Measurements from ENCODE around the gene GPBP1.
A peak's percentile ranks its signal among the peaks of the same experiment; 100 is the strongest.
"Not testable (repeated sequence)": the region's sequence is repeated elsewhere in the genome, so short reads cannot be mapped to it uniquely, and the experiment has no call there.

Gene GPBP1

DNA sequence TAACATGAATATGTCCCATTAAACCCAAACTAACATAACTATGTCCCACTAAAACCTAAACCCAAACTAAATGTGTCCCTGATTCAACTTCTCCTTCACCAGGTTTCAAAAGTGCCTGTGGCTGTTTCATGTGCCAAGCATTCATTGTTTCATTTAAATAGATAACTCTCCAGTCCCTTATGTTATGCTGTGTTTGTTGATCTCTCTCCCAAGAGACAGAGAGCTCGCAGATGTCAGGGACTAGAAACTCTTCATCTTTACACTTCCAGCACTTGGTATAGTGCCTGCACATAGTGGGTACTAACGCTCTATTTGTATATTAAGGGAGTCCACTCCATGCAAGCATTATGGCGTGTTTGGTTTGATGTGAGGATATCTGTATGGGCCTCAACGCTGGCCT is 118.0 kb downstream of the GPBP1 start:
- no peak for DNase-seq

DNA sequence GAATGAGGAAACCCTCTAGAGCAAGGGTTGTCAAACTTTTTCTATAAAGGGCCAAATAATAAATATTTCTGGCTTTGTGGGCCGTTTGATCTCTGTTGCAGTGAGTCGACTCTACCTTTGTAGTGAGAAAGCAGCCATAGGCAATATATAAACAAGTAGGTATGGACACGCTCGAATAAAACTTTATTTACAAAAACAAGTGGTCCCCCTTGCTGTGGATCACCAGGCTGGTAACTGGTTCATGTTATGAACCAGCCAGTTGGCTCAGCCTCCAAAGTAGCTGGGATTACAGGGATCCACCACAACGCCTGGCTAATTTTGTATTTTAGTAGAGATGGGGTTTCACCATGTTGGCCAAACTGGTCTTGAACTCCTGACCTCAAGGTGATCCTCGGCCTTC is 118.5 kb downstream of the GPBP1 start:
- no peak for DNase-seq

DNA sequence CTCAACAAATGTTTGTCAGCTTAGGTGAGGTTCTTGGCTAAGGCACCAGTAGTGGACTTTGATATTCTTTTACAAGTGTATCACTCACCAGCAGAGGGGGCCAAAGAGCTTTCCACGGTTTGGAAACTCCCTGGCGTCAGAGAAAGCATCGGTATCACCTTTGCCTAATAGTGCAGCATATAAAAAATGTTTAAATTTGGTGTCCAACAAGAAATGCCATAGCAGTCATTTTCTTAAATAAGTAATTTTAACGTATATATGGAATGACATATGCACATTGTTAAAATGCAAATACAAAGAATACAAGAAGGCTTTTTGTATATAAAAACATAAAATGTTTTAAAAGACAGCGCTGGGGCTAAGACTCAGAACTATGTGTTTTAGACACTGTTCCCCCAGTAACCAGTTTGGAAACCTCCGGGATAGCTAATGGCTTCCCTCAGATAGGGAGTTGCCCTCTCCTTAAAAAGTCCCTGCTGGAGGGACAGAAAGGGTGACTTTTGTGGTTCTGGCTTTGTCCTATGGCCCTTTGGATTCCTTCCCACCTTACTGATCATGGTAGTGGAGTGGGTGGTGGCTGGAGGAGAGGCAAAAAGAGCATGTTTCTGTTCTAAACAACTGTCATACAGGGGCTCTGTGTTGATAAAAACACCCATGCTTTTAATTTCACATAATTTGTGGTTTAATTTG is 124.6 kb downstream of the GPBP1 start:
- DNase-seq = peak; percentile 80 to 90

DNA sequence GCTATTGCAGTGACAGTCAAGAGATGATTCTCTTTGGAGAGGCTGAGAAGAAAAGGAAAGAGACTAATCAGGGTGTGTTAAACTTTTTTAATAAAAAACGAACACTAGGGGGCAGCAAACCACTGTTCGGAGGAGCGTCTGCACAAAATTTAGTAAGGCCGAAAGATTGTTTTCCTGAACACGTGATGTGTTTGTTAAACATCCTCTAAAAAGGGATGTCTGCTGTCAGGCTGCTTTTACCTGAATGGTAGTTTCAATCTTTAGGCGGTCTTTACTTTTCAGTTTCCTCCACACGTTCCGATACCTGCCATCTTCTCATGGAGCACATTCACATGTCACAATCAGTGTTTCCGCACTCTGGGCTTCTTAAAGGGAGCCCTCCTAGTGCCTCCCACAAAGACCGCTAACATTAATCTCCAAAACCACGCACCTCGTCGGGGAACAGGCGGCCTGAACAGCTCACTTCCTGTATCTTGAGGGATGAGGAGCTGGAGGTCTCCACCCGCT is 125.2 kb downstream of the GPBP1 start:
- peak; percentile 33 to 82 for DNase-seq

DNA sequence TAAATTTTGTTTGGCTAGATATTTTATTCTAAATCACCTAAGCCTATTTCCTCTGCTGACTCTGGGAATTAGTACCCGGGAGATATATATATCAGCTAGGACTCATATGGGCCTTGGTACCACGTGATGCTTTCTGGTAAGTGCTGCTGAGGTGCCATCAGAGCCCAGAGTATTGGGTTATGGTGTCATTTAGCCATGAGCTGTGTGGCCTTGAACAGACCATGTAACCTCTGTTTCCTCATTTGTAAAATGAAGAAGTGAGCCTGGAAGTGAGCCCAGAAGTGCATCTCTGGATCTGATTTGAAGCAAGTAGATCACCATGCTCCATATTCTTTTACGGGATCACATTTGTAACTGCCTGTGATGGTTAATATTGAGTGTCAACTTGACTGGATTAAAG is 126.1 kb downstream of the GPBP1 start:
- no peak for DNase-seq

DNA sequence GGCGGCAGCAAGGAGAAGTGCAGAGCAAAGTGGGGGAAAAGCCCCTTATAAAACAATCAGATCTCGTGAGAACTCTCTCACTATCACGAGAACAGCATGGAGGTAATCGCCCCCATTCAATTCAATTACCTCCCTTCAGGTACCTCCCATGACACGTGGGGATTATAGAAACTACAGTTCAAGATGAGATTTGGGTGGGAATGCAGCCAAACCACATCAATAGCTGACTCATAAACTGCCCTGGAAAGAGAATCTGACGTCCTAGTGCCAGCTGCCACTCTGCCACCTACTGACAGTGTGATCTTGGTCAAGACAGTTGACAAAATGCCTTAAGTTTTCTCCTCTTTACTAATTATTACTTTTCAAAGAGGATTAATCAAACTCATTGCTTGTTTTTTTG is 128.3 kb downstream of the GPBP1 start:
- DNase-seq = peak in 1 of 2 donors; percentile 19

DNA sequence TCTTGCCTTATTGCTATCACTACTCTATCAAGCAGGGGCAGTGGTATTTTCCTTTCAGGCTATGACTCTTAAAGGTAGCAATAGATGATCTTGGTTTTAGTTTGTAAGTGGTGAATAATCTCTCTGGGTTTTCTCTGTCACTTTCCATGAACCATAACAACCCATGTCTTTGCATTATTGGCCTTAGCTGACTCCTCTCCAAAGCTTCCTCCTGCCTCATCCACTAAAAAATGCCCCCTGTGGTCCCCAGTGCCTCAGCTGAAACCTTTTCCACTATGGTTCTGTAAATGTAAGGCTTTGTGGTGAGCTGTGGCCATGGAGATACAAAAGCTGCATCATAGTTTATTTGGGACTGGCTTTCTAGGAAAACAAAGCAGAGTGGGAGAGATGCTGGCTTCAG is 128.8 kb downstream of the GPBP1 start:
- no peak for DNase-seq

DNA sequence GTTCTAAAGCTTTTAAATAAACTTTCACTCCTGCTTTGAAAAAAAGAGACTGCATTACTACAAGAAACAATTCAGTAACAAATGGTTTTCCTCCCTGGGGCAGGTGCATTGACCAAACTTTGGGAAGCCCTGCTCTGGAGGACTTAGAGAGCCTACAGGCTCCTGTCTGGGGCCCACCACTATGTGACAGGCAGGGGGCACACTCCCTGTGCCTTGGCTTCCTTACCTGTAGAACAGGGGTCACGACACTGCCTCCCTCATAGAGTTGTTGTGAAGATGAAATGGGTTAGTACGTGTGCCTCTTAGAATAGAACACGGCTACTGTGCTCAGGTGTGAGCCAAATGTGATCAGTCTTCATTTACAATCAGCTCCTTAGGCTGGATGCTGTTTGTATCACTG is 130.1 kb downstream of the GPBP1 start:
- DNase-seq = no peak

DNA sequence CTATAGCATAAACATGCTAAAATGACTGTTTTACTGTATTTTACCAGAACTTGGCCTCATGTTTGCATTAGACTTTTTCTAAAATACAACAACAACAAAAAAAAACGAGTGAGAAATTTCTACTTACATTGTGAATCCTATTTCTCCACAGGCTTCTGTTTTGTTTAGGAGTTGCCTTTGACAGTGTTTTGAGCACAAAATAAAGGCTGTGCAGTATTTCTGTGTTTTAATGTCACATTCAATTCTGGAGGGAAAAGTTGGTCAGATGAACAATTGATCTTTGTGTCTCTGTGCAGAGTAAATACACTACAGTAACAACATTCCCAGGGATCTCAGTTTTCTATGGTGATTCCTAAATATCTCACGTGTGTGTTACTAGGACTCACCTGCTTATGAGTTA is 131.1 kb downstream of the GPBP1 start:
- no peak for DNase-seq

DNA sequence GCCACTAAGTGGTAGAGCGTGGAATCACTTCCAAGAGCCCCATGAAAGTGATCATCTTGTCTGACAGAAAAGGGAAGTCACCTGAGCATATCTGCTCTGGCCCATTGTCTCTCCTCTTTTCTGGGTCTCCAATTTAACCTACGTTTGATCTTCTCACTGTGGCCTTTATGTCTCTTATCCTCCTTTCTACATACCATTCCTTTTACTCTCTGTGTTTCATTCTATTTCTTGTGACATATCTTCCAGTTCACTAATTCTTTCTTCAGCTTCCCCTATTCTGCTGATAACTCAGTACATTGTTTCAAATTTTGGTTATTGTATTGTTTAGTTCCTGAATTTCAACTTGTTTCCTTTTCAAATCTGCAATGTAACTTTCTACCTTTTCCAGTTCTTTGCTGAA is 132.5 kb downstream of the GPBP1 start:
- DNase-seq = no peak

DNA sequence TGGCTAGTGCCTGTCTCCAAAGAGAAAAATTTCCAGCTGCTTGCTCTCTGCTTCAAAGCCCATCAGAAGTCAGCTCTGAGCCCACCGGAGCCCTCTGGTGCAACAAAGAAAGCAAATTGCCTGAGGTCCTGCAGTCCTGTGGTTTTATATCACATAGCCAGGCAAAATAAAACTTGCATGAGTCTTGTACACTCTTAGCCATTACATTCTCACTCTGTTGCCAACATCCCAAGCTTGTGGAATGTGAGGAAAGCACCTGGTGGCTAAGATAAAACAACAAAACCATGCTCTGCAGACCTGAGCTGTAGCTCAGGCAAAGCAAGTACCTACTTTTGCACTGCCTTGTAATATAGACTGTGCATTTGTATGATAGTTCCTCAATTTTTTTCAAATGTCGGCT is 133.7 kb downstream of the GPBP1 start:
- DNase-seq = no peak

DNA sequence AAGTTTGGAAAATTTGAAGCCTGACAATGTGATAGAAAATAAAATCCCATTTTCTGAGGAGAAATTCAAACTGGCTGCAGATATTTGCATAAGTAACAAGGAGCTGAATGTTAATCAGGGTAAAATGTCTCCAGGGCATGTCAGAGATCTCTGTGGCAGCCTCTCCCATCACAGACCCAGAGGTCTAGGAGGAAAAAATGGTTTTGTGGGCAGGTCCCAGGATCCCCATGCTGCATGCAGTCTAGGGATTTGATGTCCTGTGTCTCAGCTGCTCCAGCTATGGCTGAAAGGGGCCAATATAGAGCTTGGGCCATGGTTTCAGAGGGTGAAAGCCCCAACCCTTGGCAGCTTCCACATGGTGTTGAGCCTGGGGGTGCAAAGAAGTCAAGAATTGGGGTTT is 135.2 kb downstream of the GPBP1 start:
- not testable (repeated sequence) for DNase-seq

DNA sequence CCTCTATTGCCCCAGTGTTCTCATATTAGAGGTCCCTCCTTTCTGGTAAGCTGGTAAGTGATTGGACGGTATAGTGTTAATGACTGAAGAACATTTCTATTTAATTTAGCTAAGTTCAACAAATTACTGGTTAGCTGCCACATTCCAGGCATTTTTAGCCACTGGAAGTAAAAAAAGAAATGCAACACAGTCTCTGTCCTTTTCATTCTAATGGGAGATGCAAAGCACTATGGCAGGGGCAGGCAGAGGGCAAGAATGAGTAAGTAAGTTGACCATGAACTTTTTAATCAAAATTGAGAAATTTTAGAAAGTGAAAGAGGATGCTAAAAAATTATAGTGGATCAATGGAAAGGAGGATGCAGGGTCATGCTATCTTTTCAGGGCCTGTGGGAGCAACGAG is 137.4 kb downstream of the GPBP1 start:
- no peak for DNase-seq

DNA sequence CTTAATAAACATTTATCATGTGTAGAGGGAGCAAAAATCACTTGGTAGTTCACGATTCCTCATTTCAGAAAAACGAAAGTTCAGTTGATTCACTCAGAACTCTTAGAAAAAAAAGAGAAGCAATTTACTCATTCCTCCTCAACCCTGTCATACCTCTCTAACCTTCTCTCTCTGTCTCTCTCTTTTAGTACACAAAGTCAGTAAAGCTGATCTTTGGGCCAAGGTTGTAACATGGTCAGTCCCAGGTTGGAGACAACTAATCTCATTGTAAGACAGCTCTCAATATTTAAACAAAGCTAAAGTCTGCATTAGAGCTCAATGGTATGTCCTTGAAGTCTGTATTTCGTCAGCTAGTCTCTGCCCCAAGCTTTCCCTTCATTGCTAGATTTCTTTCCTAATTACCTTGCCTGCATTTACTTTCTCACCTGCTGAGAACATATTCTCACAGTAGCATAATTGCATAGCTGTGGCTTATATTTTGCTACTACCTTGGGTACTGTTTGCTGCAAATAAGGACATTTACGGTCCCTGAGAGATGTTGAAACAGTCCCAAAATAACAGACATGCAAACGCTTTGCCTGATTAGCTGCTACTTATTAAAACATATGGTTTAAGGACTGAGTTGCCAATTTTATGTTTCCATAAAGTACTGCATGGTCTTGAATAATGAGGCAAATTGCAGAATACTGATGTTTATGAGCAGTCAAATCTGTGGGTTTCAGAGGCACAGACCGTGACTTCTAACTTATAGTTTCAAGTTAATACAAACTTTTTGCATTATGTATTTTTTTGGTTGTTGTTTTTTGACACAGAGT is 138.3 kb downstream of the GPBP1 start:
- no peak for DNase-seq

DNA sequence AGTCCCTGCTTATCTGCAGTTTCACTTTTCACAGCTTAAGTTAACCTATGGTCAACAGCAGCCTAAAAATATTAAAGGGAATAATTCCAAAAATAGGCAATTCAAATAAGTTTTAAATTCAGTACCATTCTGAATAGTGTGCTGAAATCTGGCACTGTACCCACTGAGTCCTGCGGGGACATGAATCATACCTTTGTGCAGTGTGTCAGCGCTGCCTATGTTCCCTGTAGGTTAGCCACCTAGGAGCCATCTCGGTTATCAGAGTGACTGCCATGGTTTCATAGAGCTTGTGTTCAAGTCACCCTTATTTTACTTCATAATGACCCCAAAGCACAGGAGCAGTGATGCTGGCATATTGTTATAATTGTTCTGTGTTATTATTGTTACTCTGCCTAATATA is 139.9 kb downstream of the GPBP1 start:
- DNase-seq = no peak

Data from CD4-positive, alpha-beta T cell treated with Interferon alpha-2 for 1 hour (primary cell).